Measurements from ENCODE around the gene DOCK6. TPM values are rescaled to one million over a fixed set of nuclear protein-coding genes. Genes with fewer than 3 reads are reported as not detected.

DOCK6 gene
- polyA plus RNA-seq, 1 donor from 2014 or later, result not detected

- TF ChIP-seq POLR2AphosphoS5 (IDR thresholded peaks at IDR 0.05) (no peak), SMC3 (conservative IDR thresholded peaks at IDR 0.05; ENCODE audit: poor library complexity) (no peak), EP300 (conservative IDR thresholded peaks at IDR 0.05; ENCODE audit: poor library complexity, severe bottlenecking) (no peak), TAF1 (IDR thresholded peaks at IDR 0.05; ENCODE audit: low read depth) (no peak), RAD21 (conservative IDR thresholded peaks at IDR 0.05) (no peak), EZH2 (IDR thresholded peaks at IDR 0.05; ENCODE audit: borderline replicate concordance, insufficient read depth, low read length, poor library complexity, severe bottlenecking) (no peak), MXI1 (conservative IDR thresholded peaks at IDR 0.05; ENCODE audit: poor library complexity, severe bottlenecking) (no peak)
- TF ChIP-seq, protein P1, sequence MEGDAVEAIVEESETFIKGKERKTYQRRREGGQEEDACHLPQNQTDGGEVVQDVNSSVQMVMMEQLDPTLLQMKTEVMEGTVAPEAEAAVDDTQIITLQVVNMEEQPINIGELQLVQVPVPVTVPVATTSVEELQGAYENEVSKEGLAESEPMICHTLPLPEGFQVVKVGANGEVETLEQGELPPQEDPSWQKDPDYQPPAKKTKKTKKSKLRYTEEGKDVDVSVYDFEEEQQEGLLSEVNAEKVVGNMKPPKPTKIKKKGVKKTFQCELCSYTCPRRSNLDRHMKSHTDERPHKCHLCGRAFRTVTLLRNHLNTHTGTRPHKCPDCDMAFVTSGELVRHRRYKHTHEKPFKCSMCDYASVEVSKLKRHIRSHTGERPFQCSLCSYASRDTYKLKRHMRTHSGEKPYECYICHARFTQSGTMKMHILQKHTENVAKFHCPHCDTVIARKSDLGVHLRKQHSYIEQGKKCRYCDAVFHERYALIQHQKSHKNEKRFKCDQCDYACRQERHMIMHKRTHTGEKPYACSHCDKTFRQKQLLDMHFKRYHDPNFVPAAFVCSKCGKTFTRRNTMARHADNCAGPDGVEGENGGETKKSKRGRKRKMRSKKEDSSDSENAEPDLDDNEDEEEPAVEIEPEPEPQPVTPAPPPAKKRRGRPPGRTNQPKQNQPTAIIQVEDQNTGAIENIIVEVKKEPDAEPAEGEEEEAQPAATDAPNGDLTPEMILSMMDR (IDR thresholded peaks at IDR 0.05; ENCODE audit: poor library complexity, severe bottlenecking), result no peak
- TF ChIP-seq, protein P2, sequence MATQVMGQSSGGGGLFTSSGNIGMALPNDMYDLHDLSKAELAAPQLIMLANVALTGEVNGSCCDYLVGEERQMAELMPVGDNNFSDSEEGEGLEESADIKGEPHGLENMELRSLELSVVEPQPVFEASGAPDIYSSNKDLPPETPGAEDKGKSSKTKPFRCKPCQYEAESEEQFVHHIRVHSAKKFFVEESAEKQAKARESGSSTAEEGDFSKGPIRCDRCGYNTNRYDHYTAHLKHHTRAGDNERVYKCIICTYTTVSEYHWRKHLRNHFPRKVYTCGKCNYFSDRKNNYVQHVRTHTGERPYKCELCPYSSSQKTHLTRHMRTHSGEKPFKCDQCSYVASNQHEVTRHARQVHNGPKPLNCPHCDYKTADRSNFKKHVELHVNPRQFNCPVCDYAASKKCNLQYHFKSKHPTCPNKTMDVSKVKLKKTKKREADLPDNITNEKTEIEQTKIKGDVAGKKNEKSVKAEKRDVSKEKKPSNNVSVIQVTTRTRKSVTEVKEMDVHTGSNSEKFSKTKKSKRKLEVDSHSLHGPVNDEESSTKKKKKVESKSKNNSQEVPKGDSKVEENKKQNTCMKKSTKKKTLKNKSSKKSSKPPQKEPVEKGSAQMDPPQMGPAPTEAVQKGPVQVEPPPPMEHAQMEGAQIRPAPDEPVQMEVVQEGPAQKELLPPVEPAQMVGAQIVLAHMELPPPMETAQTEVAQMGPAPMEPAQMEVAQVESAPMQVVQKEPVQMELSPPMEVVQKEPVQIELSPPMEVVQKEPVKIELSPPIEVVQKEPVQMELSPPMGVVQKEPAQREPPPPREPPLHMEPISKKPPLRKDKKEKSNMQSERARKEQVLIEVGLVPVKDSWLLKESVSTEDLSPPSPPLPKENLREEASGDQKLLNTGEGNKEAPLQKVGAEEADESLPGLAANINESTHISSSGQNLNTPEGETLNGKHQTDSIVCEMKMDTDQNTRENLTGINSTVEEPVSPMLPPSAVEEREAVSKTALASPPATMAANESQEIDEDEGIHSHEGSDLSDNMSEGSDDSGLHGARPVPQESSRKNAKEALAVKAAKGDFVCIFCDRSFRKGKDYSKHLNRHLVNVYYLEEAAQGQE (IDR thresholded peaks at IDR 0.05; ENCODE audit: borderline replicate concordance), result no peak
- Histone ChIP-seq H3K27me3 (ENCODE audit: insufficient read depth, low read depth, low read length) (no peaks in the 10 kb centered on the region), H3K4me2 (ENCODE audit: low read length) (no peak within 1 kb of the TSS), H3K79me2 (replicated peaks; ENCODE audit: insufficient read depth, low read length) (no peaks in the 10 kb centered on the region), H3K4me3 (ENCODE audit: low read length) (no peak within 1 kb of the TSS), H2AFZ (ENCODE audit: low read depth, low read length) (no peak within 1 kb of the TSS), H3F3A (ENCODE audit: insufficient read depth, low read length, poor library complexity, severe bottlenecking) (no peaks in the 10 kb centered on the region), H3K36me3 (ENCODE audit: insufficient read depth, low read length) (no peaks in the 10 kb centered on the region), H4K20me1 (ENCODE audit: insufficient read depth) (no peaks in the 10 kb centered on the region), H3K9me3 (ENCODE audit: low read length) (no peaks in the 10 kb centered on the region), H3K9ac (ENCODE audit: low read length) (no peak within 1 kb of the TSS), H3K27ac (ENCODE audit: low read length) (no peak within 1 kb of the TSS), H3K9me2 (ENCODE audit: insufficient read depth, low read length) (no peaks in the 10 kb centered on the region)
These were observed 33.4 kb upstream of the DOCK6 start, which contains the start of gene TSPAN16 for GRCh38 chr19:11295665-11296245. TSPAN16 (plus strand) TSS chr19:11296160; CDS start chr19:11296298, 138 bp downstream.

- Histone ChIP-seq H3K27ac (ENCODE audit: low read length) (no peak overlapping the region), H2AFZ (ENCODE audit: low read depth, low read length) (no peak overlapping the region), H3K9me2 (ENCODE audit: insufficient read depth, low read length) (no peaks in the 10 kb centered on the region), H3K9me3 (ENCODE audit: low read length) (no peaks in the 10 kb centered on the region), H3F3A (ENCODE audit: insufficient read depth, low read length, poor library complexity, severe bottlenecking) (no peaks in the 10 kb centered on the region), H3K79me2 (replicated peaks; ENCODE audit: insufficient read depth, low read length) (no peaks in the 10 kb centered on the region), H3K27me3 (ENCODE audit: insufficient read depth, low read depth, low read length) (no peaks in the 10 kb centered on the region), H3K4me3 (ENCODE audit: low read length) (no peak overlapping the region), H4K20me1 (ENCODE audit: insufficient read depth) (no peaks in the 10 kb centered on the region), H3K36me3 (ENCODE audit: insufficient read depth, low read length) (no peaks in the 10 kb centered on the region), H3K4me2 (ENCODE audit: low read length) (no peak overlapping the region), H3K9ac (ENCODE audit: low read length) (no peak overlapping the region)
- TF ChIP-seq EP300 (conservative IDR thresholded peaks at IDR 0.05; ENCODE audit: poor library complexity, severe bottlenecking) (no peak), TAF1 (IDR thresholded peaks at IDR 0.05; ENCODE audit: low read depth) (no peak)
These were observed 32.9 kb upstream of the DOCK6 start for GRCh38 chr19:11295180-11295579.

All from neural cell (in vitro differentiated cells).